ENCODE data around the gene CENATAC. TPM values are rescaled to one million over a fixed set of nuclear protein-coding genes. Genes with fewer than 3 reads are reported as not detected.

The CENATAC gene
- total and polyA plus RNA-seq, 9 of the 15 experiments (the other 6 are each of a cell fraction or from before 2014, with no cell fraction given) = 2.4 to 25.5 (median 13.7) TPM

DNA sequence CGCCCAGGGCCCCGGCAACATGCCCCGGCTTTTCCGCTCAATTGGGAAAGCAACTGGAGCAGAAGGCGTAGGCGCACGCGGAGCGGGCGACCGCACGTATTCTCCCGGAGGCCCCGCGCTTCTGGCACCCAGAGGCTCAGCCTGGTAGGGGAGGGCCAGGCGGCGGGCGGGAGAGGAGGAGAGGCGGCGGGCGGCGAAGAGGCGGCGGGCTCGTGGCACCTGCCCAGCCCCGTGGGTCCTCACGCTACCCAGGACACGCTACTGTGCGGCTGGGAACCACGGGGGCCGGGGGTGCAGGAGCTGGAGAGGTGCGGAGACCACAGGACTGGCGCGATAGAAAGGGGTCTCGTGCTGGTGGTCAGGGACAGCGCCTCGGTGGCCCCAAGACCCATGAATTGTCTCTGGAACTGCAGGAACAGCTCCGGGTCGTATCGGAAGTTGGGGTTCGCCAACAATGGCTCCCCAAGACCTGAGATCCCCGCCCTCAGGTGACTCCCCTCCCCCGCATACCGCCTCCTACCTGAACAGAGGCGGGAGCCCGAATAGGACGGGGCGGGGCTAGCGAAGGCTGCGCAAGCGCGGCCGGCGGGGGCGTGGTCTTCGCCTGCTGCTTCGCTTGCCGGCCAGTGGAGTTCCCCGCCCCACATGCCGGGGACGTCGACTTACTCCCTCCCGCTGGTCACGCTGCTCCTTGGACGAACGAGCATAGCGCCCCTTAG is 32.5 kb downstream of the CENATAC start, which contains the start of gene SLC37A4 (continued):
- TF ChIP-seq, protein P1, sequence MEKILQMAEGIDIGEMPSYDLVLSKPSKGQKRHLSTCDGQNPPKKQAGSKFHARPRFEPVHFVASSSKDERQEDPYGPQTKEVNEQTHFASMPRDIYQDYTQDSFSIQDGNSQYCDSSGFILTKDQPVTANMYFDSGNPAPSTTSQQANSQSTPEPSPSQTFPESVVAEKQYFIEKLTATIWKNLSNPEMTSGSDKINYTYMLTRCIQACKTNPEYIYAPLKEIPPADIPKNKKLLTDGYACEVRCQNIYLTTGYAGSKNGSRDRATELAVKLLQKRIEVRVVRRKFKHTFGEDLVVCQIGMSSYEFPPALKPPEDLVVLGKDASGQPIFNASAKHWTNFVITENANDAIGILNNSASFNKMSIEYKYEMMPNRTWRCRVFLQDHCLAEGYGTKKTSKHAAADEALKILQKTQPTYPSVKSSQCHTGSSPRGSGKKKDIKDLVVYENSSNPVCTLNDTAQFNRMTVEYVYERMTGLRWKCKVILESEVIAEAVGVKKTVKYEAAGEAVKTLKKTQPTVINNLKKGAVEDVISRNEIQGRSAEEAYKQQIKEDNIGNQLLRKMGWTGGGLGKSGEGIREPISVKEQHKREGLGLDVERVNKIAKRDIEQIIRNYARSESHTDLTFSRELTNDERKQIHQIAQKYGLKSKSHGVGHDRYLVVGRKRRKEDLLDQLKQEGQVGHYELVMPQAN (IDR thresholded peaks at IDR 0.05; ENCODE audit: borderline replicate concordance) = no peak
- TF ChIP-seq ZFP1 (CRISPR knock-in tag; IDR thresholded peaks at IDR 0.05) (no peak), CXXC5 (CRISPR knock-in tag; IDR thresholded peaks at IDR 0.05) (peak; percentile 88), GABPB2 (CRISPR knock-in tag; conservative IDR thresholded peaks at IDR 0.05) (no peak), CBX3 (IDR thresholded peaks at IDR 0.05; ENCODE audit: borderline replicate concordance in 1 of 2, low read length in 2 of 2) (peak in 1 of 2 experiments; percentile 97; a peak in 2 of 3 replicates)
- TF ChIP-seq, protein P2, sequence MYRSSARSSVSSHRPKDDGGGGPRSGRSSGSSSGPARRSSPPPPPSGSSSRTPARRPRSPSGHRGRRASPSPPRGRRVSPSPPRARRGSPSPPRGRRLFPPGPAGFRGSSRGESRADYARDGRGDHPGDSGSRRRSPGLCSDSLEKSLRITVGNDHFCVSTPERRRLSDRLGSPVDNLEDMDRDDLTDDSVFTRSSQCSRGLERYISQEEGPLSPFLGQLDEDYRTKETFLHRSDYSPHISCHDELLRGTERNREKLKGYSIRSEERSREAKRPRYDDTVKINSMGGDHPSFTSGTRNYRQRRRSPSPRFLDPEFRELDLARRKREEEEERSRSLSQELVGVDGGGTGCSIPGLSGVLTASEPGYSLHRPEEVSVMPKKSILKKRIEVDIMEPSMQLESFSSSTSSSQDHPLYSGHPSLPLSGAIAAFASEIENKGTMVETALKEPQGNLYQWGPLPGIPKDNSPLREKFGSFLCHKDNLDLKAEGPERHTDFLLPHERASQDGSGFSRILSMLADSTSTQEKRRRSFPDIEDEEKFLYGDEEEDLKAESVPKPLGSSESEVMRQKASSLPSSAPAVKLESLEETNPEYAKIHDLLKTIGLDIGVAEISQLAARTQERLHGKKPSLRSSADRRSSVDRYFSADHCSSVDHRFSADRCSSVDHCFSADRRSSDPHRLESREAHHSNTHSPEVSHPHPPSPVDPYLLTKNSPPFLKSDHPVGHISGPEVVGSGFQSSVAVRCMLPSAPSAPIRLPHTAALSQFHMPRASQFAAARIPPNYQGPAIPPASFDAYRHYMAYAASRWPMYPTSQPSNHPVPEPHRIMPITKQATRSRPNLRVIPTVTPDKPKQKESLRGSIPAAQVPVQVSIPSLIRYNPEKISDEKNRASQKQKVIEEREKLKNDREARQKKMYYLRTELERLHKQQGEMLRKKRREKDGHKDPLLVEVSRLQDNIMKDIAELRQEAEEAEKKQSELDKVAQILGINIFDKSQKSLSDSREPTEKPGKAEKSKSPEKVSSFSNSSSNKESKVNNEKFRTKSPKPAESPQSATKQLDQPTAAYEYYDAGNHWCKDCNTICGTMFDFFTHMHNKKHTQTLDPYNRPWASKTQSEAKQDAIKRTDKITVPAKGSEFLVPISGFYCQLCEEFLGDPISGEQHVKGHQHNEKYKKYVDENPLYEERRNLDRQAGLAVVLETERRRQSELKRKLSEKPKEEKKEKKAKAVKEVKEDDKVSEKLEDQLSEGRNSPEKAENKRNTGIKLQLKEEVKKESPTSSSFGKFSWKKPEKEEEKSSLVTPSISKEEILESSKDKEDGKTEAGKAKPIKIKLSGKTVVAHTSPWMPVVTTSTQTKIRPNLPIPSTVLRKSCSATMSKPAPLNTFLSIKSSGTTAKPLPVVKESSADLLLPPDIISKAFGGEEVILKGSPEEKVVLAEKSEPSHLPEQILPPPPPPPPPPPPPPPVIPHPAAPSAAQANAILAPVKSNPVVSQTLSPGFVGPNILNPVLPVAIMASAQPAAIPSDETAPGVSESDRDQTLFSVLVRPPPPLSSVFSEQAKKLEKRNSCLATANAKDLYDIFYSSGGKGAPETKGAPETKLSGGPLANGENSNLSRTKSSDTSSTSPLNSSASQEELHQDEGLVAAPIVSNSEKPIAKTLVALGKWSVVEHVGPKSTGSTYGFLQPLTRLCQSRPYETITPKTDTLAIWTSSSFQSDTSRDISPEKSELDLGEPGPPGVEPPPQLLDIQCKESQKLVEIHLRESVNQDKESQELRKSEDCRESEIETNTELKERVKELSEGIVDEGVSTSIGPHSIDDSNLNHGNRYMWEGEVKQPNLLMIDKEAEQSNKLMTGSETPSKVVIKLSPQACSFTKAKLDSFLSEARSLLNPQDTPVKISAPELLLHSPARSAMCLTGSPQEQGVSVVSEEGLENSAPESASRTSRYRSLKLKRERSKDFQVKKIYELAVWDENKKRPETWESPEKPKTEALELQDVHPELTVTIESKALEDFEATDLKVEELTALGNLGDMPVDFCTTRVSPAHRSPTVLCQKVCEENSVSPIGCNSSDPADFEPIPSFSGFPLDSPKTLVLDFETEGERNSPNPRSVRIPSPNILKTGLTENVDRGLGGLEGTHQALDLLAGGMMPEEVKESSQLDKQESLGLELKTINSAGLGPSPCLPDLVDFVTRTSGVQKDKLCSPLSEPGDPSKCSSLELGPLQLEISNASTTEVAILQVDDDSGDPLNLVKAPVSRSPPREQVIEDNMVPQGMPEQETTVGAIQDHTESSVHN (IDR thresholded peaks at IDR 0.05; ENCODE audit: borderline replicate concordance in 1 of 2, low read depth in 1 of 2) = no peak
- TF ChIP-seq, protein P3, sequence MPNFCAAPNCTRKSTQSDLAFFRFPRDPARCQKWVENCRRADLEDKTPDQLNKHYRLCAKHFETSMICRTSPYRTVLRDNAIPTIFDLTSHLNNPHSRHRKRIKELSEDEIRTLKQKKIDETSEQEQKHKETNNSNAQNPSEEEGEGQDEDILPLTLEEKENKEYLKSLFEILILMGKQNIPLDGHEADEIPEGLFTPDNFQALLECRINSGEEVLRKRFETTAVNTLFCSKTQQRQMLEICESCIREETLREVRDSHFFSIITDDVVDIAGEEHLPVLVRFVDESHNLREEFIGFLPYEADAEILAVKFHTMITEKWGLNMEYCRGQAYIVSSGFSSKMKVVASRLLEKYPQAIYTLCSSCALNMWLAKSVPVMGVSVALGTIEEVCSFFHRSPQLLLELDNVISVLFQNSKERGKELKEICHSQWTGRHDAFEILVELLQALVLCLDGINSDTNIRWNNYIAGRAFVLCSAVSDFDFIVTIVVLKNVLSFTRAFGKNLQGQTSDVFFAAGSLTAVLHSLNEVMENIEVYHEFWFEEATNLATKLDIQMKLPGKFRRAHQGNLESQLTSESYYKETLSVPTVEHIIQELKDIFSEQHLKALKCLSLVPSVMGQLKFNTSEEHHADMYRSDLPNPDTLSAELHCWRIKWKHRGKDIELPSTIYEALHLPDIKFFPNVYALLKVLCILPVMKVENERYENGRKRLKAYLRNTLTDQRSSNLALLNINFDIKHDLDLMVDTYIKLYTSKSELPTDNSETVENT (CRISPR knock-in tag; IDR thresholded peaks at IDR 0.05) = 0 out of 2 replicates have a peak, but pooled peaks have one; percentile 15
- TF ChIP-seq, protein P4, sequence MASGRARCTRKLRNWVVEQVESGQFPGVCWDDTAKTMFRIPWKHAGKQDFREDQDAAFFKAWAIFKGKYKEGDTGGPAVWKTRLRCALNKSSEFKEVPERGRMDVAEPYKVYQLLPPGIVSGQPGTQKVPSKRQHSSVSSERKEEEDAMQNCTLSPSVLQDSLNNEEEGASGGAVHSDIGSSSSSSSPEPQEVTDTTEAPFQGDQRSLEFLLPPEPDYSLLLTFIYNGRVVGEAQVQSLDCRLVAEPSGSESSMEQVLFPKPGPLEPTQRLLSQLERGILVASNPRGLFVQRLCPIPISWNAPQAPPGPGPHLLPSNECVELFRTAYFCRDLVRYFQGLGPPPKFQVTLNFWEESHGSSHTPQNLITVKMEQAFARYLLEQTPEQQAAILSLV (tag; IDR thresholded peaks at IDR 0.05) = no peak
- TF ChIP-seq, protein P5, sequence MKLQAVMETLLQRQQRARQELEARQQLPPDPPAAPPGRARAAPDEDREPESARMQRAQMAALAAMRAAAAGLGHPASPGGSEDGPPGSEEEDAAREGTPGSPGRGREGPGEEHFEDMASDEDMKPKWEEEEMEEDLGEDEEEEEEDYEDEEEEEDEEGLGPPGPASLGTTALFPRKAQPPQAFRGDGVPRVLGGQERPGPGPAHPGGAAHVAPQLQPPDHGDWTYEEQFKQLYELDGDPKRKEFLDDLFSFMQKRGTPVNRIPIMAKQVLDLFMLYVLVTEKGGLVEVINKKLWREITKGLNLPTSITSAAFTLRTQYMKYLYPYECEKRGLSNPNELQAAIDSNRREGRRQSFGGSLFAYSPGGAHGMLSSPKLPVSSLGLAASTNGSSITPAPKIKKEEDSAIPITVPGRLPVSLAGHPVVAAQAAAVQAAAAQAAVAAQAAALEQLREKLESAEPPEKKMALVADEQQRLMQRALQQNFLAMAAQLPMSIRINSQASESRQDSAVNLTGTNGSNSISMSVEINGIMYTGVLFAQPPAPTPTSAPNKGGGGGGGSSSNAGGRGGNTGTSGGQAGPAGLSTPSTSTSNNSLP (IDR thresholded peaks at IDR 0.05; ENCODE audit: borderline replicate concordance, low read depth, low read length) = no peak
